ENCODE results near the gene LGR4.
A peak's percentile ranks its signal among the peaks of the same experiment; 100 is the strongest.

The LGR4 gene

GRCh38 chr11:27421819-27422494, 50.6 kb downstream of the LGR4 start:
- FAIRE-seq (no peak), DNase-seq (ENCODE audit: insufficient read length, low spot score) (no peak)
- TF ChIP-seq POLR2AphosphoS5 (IDR thresholded peaks at IDR 0.05; ENCODE audit: low read depth, low read length), result no peak
- TF ChIP-seq PAX5 (IDR thresholded peaks at IDR 0.05; ENCODE audit: insufficient read depth, low read length, severe bottlenecking), result no peak
- no peak for TF ChIP-seq TAF1 (IDR thresholded peaks at IDR 0.05; ENCODE audit: low read depth, low read length)
- no peak for TF ChIP-seq SPI1 (IDR thresholded peaks at IDR 0.05; ENCODE audit: low read depth, low read length)
- TF ChIP-seq POLR2A (IDR thresholded peaks at IDR 0.05; ENCODE audit: low read depth, low read length), result no peak
- TF ChIP-seq POU2F2 (IDR thresholded peaks at IDR 0.05; ENCODE audit: low read depth, low read length), result no peak

- DNase-seq (ENCODE audit: insufficient read length, low spot score) (no peak), FAIRE-seq (no peak)
- TF ChIP-seq PAX5 (IDR thresholded peaks at IDR 0.05; ENCODE audit: insufficient read depth, low read length, severe bottlenecking), result no peak
- TF ChIP-seq POLR2A (IDR thresholded peaks at IDR 0.05; ENCODE audit: low read depth, low read length), result no peak
- TF ChIP-seq TAF1 (IDR thresholded peaks at IDR 0.05; ENCODE audit: low read depth, low read length), result no peak
- no peak for TF ChIP-seq POU2F2 (IDR thresholded peaks at IDR 0.05; ENCODE audit: low read depth, low read length)
- TF ChIP-seq POLR2AphosphoS5 (IDR thresholded peaks at IDR 0.05; ENCODE audit: low read depth, low read length), result no peak
Measured at GRCh38 chr11:27420722-27421572, 51.6 kb downstream of the LGR4 start.

GRCh38 chr11:27420217-27420616, 52.4 kb downstream of the LGR4 start:
- TF ChIP-seq POU2F2 (IDR thresholded peaks at IDR 0.05; ENCODE audit: low read depth, low read length) (no peak), PAX5 (IDR thresholded peaks at IDR 0.05; ENCODE audit: insufficient read depth, low read length, severe bottlenecking) (no peak), TAF1 (IDR thresholded peaks at IDR 0.05; ENCODE audit: low read depth, low read length) (no peak), POLR2A (IDR thresholded peaks at IDR 0.05; ENCODE audit: low read depth, low read length) (no peak), SPI1 (IDR thresholded peaks at IDR 0.05; ENCODE audit: low read depth, low read length) (no peak)
- DNase-seq (ENCODE audit: insufficient read length, low spot score), result no peak
- FAIRE-seq, result no peak

GRCh38 chr11:27418356-27418755, 54.2 kb downstream of the LGR4 start:
- TF ChIP-seq TAF1 (IDR thresholded peaks at IDR 0.05; ENCODE audit: low read depth, low read length), result no peak
- no peak for TF ChIP-seq POLR2A (IDR thresholded peaks at IDR 0.05; ENCODE audit: low read depth, low read length)
- no peak for TF ChIP-seq SPI1 (IDR thresholded peaks at IDR 0.05; ENCODE audit: low read depth, low read length)
- no peak for TF ChIP-seq POLR2AphosphoS5 (IDR thresholded peaks at IDR 0.05; ENCODE audit: low read depth, low read length)
- no peak for TF ChIP-seq POU2F2 (IDR thresholded peaks at IDR 0.05; ENCODE audit: low read depth, low read length)
- no peak for TF ChIP-seq PAX5 (IDR thresholded peaks at IDR 0.05; ENCODE audit: insufficient read depth, low read length, severe bottlenecking)
- DNase-seq (ENCODE audit: insufficient read length, low spot score), result no peak
- FAIRE-seq, result no peak

- no peak for TF ChIP-seq POLR2A (IDR thresholded peaks at IDR 0.05; ENCODE audit: low read depth, low read length)
- TF ChIP-seq POLR2AphosphoS5 (IDR thresholded peaks at IDR 0.05; ENCODE audit: low read depth, low read length), result no peak
- no peak for DNase-seq (ENCODE audit: insufficient read length, low spot score)
- FAIRE-seq, result no peak
Measured at GRCh38 chr11:27416568-27417176, 55.9 kb downstream of the LGR4 start.

- no peak for FAIRE-seq
- no peak for DNase-seq (ENCODE audit: insufficient read length, low spot score)
- no peak for TF ChIP-seq POLR2AphosphoS5 (IDR thresholded peaks at IDR 0.05; ENCODE audit: low read depth, low read length)
- no peak for TF ChIP-seq POLR2A (IDR thresholded peaks at IDR 0.05; ENCODE audit: low read depth, low read length)
- no peak for TF ChIP-seq PAX5 (IDR thresholded peaks at IDR 0.05; ENCODE audit: insufficient read depth, low read length, severe bottlenecking)
- TF ChIP-seq TAF1 (IDR thresholded peaks at IDR 0.05; ENCODE audit: low read depth, low read length), result no peak
- no peak for TF ChIP-seq POU2F2 (IDR thresholded peaks at IDR 0.05; ENCODE audit: low read depth, low read length)
- TF ChIP-seq SPI1 (IDR thresholded peaks at IDR 0.05; ENCODE audit: low read depth, low read length), result no peak
Measured at GRCh38 chr11:27414644-27415043, 57.9 kb downstream of the LGR4 start.

GRCh38 chr11:27413218-27413617, 59.4 kb downstream of the LGR4 start:
- FAIRE-seq, result peak; percentile 23
- no peak for TF ChIP-seq SPI1 (IDR thresholded peaks at IDR 0.05; ENCODE audit: low read depth, low read length)
- no peak for TF ChIP-seq POLR2A (IDR thresholded peaks at IDR 0.05; ENCODE audit: low read depth, low read length)
- no peak for TF ChIP-seq PAX5 (IDR thresholded peaks at IDR 0.05; ENCODE audit: insufficient read depth, low read length, severe bottlenecking)
- no peak for TF ChIP-seq POLR2AphosphoS5 (IDR thresholded peaks at IDR 0.05; ENCODE audit: low read depth, low read length)
- no peak for TF ChIP-seq POU2F2 (IDR thresholded peaks at IDR 0.05; ENCODE audit: low read depth, low read length)
- TF ChIP-seq TAF1 (IDR thresholded peaks at IDR 0.05; ENCODE audit: low read depth, low read length), result no peak
- DNase-seq (ENCODE audit: insufficient read length, low spot score), result no peak

- DNase-seq (ENCODE audit: insufficient read length, low spot score) (no peak), FAIRE-seq (peak; percentile 31)
- TF ChIP-seq PAX5 (IDR thresholded peaks at IDR 0.05; ENCODE audit: insufficient read depth, low read length, severe bottlenecking) (no peak), SPI1 (IDR thresholded peaks at IDR 0.05; ENCODE audit: low read depth, low read length) (no peak), POU2F2 (IDR thresholded peaks at IDR 0.05; ENCODE audit: low read depth, low read length) (no peak), TAF1 (IDR thresholded peaks at IDR 0.05; ENCODE audit: low read depth, low read length) (no peak), POLR2A (IDR thresholded peaks at IDR 0.05; ENCODE audit: low read depth, low read length) (no peak), POLR2AphosphoS5 (IDR thresholded peaks at IDR 0.05; ENCODE audit: low read depth, low read length) (no peak)
Measured at GRCh38 chr11:27412192-27412691, 60.3 kb downstream of the LGR4 start.

- DNase-seq (ENCODE audit: insufficient read length, low spot score) (no peak), FAIRE-seq (no peak)
- TF ChIP-seq TAF1 (IDR thresholded peaks at IDR 0.05; ENCODE audit: low read depth, low read length) (no peak), POU2F2 (IDR thresholded peaks at IDR 0.05; ENCODE audit: low read depth, low read length) (no peak), POLR2AphosphoS5 (IDR thresholded peaks at IDR 0.05; ENCODE audit: low read depth, low read length) (no peak), POLR2A (IDR thresholded peaks at IDR 0.05; ENCODE audit: low read depth, low read length) (no peak), PAX5 (IDR thresholded peaks at IDR 0.05; ENCODE audit: insufficient read depth, low read length, severe bottlenecking) (no peak), SPI1 (IDR thresholded peaks at IDR 0.05; ENCODE audit: low read depth, low read length) (no peak)
Measured at GRCh38 chr11:27411328-27411727, 61.3 kb downstream of the LGR4 start.
